Transverse colon (tissue), 3 donors: Measurements from ENCODE around the gene SMAD1.

Experiments used
- POLR2A ChIP-seq: fragments of 450-650 bp; IDR thresholded peaks from one replicate; pipeline ENCODE4 v1.6.1; 2016; ENCODE audit warnings: antibody characterized with exemption, mild to moderate bottlenecking, moderate library complexity
- TF ChIP-seq, protein P1 (sequence below), 5 experiments: fragments of 200-600 bp in 3 of 5; fragments of 450-650 bp in 2 of 5; sonication (generic) in 3 of 5; IDR thresholded peaks; 1 replicate in 2 of 5; 2 replicates in 3 of 5; pipeline ENCODE4 v1.5.1; 2016 to 2017; ENCODE audit warnings: antibody characterized with exemption in 5 of 5, inconsistent platforms in 3 of 5, mild to moderate bottlenecking in 2 of 5, moderate library complexity in 1 of 5

DNA sequence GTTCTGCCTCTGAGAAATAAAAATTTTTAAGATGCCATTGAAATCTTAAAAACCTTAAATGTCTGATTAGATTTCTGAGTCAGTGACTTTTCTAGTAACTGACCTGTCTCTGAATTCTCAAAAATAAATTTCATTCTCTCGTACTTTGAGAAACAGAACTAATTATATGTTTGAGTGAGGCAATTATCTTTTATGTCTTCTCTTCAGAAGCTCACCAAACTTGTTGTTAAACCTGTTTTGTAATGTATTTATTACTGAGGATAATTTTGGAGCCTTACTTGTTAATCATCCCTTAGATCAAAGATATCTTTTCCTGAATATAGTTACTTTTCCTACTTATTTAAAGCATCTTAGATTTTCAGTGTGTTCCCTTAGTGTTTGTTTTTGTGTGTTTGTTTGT is 73.0 kb downstream of the SMAD1 start:
- TF ChIP-seq, protein P1, sequence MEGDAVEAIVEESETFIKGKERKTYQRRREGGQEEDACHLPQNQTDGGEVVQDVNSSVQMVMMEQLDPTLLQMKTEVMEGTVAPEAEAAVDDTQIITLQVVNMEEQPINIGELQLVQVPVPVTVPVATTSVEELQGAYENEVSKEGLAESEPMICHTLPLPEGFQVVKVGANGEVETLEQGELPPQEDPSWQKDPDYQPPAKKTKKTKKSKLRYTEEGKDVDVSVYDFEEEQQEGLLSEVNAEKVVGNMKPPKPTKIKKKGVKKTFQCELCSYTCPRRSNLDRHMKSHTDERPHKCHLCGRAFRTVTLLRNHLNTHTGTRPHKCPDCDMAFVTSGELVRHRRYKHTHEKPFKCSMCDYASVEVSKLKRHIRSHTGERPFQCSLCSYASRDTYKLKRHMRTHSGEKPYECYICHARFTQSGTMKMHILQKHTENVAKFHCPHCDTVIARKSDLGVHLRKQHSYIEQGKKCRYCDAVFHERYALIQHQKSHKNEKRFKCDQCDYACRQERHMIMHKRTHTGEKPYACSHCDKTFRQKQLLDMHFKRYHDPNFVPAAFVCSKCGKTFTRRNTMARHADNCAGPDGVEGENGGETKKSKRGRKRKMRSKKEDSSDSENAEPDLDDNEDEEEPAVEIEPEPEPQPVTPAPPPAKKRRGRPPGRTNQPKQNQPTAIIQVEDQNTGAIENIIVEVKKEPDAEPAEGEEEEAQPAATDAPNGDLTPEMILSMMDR (IDR thresholded peaks at IDR 0.05): no peak
- TF ChIP-seq POLR2A: no peak
